A673 (cell line): ENCODE data around the gene POLA2. TPM values are rescaled to one million over a fixed set of nuclear protein-coding genes. Genes with fewer than 3 reads are reported as not detected.

Experiments used
- BruUV-seq: library from RNA; stranded (reverse); fragments of 400-500 nt; replicated peaks from 2 replicates; lab custom pipeline; 2021; lab: Mats Ljungman, UMichigan
- CTCF ChIA-PET: fragments of 300-600 bp; sonication (Branson Sonifier 250); formaldehyde crosslinking; loops from one replicate; lab custom pipeline; 2022; ENCODE audit warnings: antibody characterized with exemption; lab: Charles Lee
- POLR2A ChIA-PET: fragments of 300-600 bp; sonication (Branson Sonifier 250); formaldehyde crosslinking; loops from one replicate; lab custom pipeline; 2022; ENCODE audit warnings: antibody characterized with exemption; ENCODE audit not compliant: low non-redundant PET; lab: Charles Lee
- DNase-seq: peaks from one replicate; pipeline ENCODE4 v3.0.0-alpha.2; 2015; ENCODE audit warnings: low spot score
- H3K27ac ChIP-seq: fragments of 200-600 bp; sonication (generic); 2 replicates; pipeline ENCODE4 v1.5.1; 2016; ENCODE audit warnings: mixed run types, low read depth, mild to moderate bottlenecking, mixed read lengths, antibody characterized with exemption, low read length; ENCODE audit not compliant: poor library complexity, severe bottlenecking
- H3K27me3 ChIP-seq: fragments of 200-600 bp; sonication (generic); replicated peaks from 2 replicates; pipeline ENCODE4 v1.6.1; 2017; ENCODE audit warnings: mixed run types, low read depth, mild to moderate bottlenecking, mixed read lengths, antibody characterized with exemption, low read length; ENCODE audit not compliant: insufficient read depth, poor library complexity
- H3K36me3 ChIP-seq: fragments of 200-600 bp; sonication (generic); 2 replicates; pipeline ENCODE4 v1.6.1; 2016; ENCODE audit warnings: mixed run types, mild to moderate bottlenecking, mixed read lengths, antibody characterized with exemption, low read length; ENCODE audit not compliant: insufficient read depth, poor library complexity, severe bottlenecking
- H3K4me1 ChIP-seq: fragments of 200-600 bp; sonication (generic); 2 replicates; pipeline ENCODE4 v1.6.1; 2017; ENCODE audit warnings: mixed run types, mild to moderate bottlenecking, mixed read lengths, antibody characterized with exemption, low read length; ENCODE audit not compliant: insufficient read depth, poor library complexity, severe bottlenecking
- H3K4me3 ChIP-seq: fragments of 200-600 bp; sonication (generic); 2 replicates; pipeline ENCODE4 v1.5.1; 2016; ENCODE audit warnings: low read depth, mixed run types, mild to moderate bottlenecking, mixed read lengths, low read length; ENCODE audit not compliant: poor library complexity, severe bottlenecking
- H3K9me3 ChIP-seq: fragments of 200-600 bp; sonication (generic); 2 replicates; pipeline ENCODE4 v1.6.1; 2016; ENCODE audit warnings: mixed run types, low read depth, mild to moderate bottlenecking, mixed read lengths, antibody characterized with exemption, low read length; ENCODE audit not compliant: poor library complexity, severe bottlenecking
- CTCF ChIP-seq: fragments of 300-800, 200-600 bp; sonication (generic); conservative IDR thresholded peaks from 2 replicates; pipeline ENCODE4 v1.5.1; 2017; ENCODE audit warnings: low read depth, mild to moderate bottlenecking, antibody characterized with exemption, low read length, moderate library complexity, mixed read lengths
- EZH2 ChIP-seq: fragments of 200-600 bp; sonication (generic); IDR thresholded peaks from 2 replicates; pipeline ENCODE4 v1.6.1; 2017; ENCODE audit warnings: borderline replicate concordance, low read depth, mild to moderate bottlenecking, mixed read lengths, antibody characterized with exemption, low read length; ENCODE audit not compliant: poor library complexity, severe bottlenecking
- intact Hi-C: fragments of 100-400 bp; cut with micrococcal nuclease; formaldehyde crosslinking; loops from one replicate; pipeline ENCODE4 v1.10.0; 2022; ENCODE audit not compliant: unreplicated experiment
- total RNA-seq: library from RNA; stranded (reverse); gene quantifications from 2 replicates; pipeline ENCODE4 v1.2.3, GENCODE V29; 2021

Gene POLA2
- total RNA-seq, 1 experiment from 2014 or later, result 92.4 TPM

DNA sequence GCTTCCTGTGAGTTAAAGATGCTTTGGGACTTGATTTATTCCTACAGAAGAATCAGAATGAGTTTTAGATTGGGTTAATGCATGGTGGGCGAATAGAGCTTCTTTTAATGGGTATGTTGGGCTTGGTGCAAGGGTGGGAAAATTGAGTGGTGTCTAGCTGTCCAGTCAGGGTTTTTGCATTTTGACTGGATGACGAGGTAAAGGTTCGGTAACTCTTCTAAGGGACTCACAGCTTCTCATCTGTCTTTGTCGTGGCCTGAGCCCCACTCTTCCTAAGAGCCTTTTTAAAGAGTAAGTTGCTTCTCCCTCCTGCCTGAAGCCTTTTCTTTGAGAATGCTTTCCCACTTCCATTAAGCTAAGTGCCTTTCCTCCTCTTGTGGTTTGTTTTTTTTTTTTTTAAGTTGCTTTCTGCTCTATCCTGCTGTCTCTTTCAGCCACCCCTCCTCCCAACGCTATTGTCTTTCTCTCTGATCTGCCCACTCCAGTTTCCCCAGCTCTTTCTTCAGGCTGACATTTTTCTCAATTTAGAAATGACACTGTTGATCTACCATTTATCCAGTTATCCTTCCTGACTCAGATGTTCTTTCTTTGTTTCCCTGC is 73.0 kb downstream of the POLA2 start:
- ChIA-PET POLR2A (interaction anchor here (0.5 to 1.1 kb wide), 3 partner anchors 35 to 195 kb away, joined by 3 to 6 read pairs (median 6); no protein-coding TSS in a partner anchor), CTCF (interaction anchor here (0.6 to 1.1 kb wide), 2 partner anchors 18 to 447 kb away, joined by 4 to 6 read pairs; no protein-coding TSS in a partner anchor)
- H3K9me3 ChIP-seq, result no peaks in the 10 kb centered on the region
- peak overlapping the region; percentile 94 for H3K27ac ChIP-seq
- H3K4me3 ChIP-seq, result peak overlapping the region; percentile 82
- no peak for DNase-seq
- intact Hi-C loops, result loop anchor here (5.0 kb wide), 1 partner anchor 487 kb away; no protein-coding TSS in a partner anchor
- TF ChIP-seq CTCF, result no peak
- no peak for TF ChIP-seq EZH2
- H3K27me3 ChIP-seq, result no peaks in the 10 kb centered on the region
- peaks cover 5% of the 10 kb centered on the region for H3K36me3 ChIP-seq
- BruUV-seq, result no TSS peak
- peaks cover 5% of the 10 kb centered on the region for H3K4me1 ChIP-seq

DNA sequence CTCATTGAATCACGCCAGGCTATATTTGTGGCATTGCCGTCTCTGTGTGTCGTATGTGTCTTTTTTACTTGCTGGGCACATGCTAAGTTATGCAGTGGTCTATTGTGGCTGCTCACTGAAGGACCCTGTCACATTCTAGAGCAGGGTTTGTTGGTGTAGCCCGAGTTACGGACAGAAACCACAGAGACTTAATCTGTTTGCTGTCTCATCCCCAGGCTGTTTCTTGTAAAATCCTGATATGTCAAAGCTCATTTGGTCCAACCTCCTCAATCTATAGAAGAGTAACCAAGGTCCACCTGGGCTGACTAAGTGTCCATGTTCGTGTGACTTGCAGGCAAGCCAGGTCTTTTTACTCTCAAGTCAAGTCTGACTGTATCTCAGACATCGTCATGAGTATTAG is 76.9 kb downstream of the POLA2 start:
- ChIA-PET CTCF (no interaction called here), POLR2A (no interaction called here)
- BruUV-seq, result no TSS peak
- Histone ChIP-seq H3K4me1 (peaks cover 4% of the 10 kb centered on the region), H3K27ac (no peak overlapping the region), H3K27me3 (no peaks in the 10 kb centered on the region), H3K4me3 (no peak overlapping the region), H3K9me3 (no peaks in the 10 kb centered on the region), H3K36me3 (peaks cover 43% of the 10 kb centered on the region)
- intact Hi-C loops, result no loop called here
- no peak for DNase-seq
- TF ChIP-seq CTCF (no peak), EZH2 (no peak)

DNA sequence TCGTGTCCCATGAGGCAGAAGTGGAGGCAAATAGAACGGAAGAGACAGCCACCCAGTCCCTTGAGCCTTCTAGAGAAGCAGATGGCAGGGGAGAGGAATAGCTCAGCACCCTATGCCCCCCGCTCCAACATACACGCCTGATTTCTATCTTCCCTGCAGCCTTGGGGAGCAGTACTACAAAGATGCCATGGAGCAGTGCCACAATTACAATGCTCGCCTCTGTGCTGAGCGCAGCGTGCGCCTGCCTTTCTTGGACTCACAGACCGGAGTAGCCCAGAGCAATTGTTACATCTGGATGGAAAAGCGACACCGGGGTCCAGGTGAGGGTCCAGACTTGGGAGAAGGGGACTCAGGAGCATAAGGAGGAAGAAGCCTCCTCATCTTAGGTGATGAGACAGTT is 78.5 kb downstream of the POLA2 start:
- no peaks in the 10 kb centered on the region for H3K9me3 ChIP-seq
- intact Hi-C loops, result no loop called here
- peaks cover 1% of the 10 kb centered on the region for H3K4me1 ChIP-seq
- no peak overlapping the region for H3K4me3 ChIP-seq
- peak overlapping the region; percentile 35 for H3K27ac ChIP-seq
- H3K36me3 ChIP-seq, result peaks cover 58% of the 10 kb centered on the region
- ChIA-PET CTCF (no interaction called here), POLR2A (no interaction called here)
- no TSS peak for BruUV-seq
- no peak for TF ChIP-seq CTCF
- TF ChIP-seq EZH2, result no peak
- no peak for DNase-seq
- H3K27me3 ChIP-seq, result no peaks in the 10 kb centered on the region
